Measurements from ENCODE around the gene BRSK2. TPM values are rescaled to one million over a fixed set of nuclear protein-coding genes. Genes with fewer than 3 reads are reported as not detected.

Gene BRSK2
- total RNA-seq, 4 donors from 2014 or later: 0.35 to 6.4 (median 0.40) TPM; not detected in 1

DNA sequence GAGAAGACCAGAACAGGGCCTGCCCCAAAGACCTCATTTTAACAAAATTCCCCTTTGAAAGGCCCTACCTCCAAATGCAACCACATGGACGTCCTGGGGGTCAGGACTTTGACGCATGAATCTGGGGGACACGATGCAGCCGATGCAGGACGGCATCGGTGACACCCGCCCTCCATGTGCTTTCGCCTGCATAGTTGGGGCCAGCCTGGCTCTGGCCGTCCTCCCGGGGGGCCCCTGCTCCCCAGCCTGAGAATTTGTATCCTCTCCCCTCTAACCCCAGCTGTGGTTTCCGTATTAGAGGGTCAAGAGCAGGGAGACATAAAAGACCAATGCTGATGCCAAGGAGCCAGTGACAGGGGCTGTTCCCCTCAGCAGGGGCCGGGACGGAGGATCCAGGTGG lies 18.4 kb upstream of the BRSK2 start:
- TF ChIP-seq POLR2A (IDR thresholded peaks at IDR 0.05): no peak
- TF ChIP-seq, protein P1, sequence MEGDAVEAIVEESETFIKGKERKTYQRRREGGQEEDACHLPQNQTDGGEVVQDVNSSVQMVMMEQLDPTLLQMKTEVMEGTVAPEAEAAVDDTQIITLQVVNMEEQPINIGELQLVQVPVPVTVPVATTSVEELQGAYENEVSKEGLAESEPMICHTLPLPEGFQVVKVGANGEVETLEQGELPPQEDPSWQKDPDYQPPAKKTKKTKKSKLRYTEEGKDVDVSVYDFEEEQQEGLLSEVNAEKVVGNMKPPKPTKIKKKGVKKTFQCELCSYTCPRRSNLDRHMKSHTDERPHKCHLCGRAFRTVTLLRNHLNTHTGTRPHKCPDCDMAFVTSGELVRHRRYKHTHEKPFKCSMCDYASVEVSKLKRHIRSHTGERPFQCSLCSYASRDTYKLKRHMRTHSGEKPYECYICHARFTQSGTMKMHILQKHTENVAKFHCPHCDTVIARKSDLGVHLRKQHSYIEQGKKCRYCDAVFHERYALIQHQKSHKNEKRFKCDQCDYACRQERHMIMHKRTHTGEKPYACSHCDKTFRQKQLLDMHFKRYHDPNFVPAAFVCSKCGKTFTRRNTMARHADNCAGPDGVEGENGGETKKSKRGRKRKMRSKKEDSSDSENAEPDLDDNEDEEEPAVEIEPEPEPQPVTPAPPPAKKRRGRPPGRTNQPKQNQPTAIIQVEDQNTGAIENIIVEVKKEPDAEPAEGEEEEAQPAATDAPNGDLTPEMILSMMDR (IDR thresholded peaks at IDR 0.05): no peak
- Histone ChIP-seq H3K27ac (no peak overlapping the region), H3K4me1 (no peaks in the 10 kb centered on the region), H3K4me3 (no peak overlapping the region), H3K27me3 (no peaks in the 10 kb centered on the region), H3K9me3 (peaks cover 0 to 8% (median 0%) of the 10 kb centered on the region in 4 donors), H3K36me3 (no peaks in the 10 kb centered on the region)
- no peak for DNase-seq

DNA sequence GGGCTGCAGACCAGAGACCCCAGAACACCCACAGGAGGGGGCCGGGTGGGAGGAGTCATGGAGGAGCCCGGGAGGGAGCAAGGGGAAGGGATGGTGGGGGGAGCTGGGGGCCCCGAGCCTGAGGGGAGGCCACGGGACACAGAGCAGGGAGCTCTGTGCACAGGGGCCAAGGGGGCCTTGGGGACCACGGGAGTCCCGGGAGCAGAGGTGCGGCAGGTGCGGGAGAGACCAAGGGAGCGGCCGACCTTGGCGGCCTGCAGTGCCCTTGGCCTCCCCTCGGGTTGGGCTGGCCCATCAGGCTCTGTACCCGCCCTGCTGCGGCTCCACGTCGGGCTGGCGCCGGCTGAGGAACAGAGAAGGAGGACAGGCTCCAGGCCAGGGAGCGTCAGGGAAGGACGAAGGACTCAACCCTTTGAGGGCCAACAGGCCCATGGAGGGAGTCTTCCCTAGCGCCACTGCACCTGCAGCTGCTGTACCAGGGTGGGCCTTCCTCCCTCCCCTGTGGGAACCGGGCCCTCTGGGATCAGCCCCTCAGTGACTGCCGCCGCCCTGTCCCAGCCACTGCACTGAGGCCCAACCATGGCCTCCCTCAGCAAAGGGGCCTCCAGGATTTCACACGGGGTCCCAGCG lies 17.8 kb upstream of the BRSK2 start:
- Histone ChIP-seq H3K9me3 (peaks cover 0 to 3% (median 0%) of the 10 kb centered on the region in 4 donors), H3K36me3 (no peaks in the 10 kb centered on the region), H3K4me1 (no peaks in the 10 kb centered on the region), H3K27ac (no peak overlapping the region), H3K27me3 (no peaks in the 10 kb centered on the region), H3K4me3 (no peak overlapping the region)
- no peak for DNase-seq
- TF ChIP-seq, protein P1 (IDR thresholded peaks at IDR 0.05): no peak
- TF ChIP-seq POLR2A (IDR thresholded peaks at IDR 0.05): no peak

GRCh38 chr11:1372660-1373059 lies 17.1 kb upstream of the BRSK2 start:
- no peaks in the 10 kb centered on the region for H3K9me3 ChIP-seq
- no peak for DNase-seq
- no peak overlapping the region for H3K27ac ChIP-seq
- H3K4me3 ChIP-seq: no peak overlapping the region
- no peaks in the 10 kb centered on the region for H3K36me3 ChIP-seq
- TF ChIP-seq, protein P1 (IDR thresholded peaks at IDR 0.05): no peak
- TF ChIP-seq POLR2A (IDR thresholded peaks at IDR 0.05): no peak
- H3K4me1 ChIP-seq: no peaks in the 10 kb centered on the region
- H3K27me3 ChIP-seq: no peaks in the 10 kb centered on the region

GRCh38 chr11:1373536-1374214 lies 16.1 kb upstream of the BRSK2 start:
- H3K36me3 ChIP-seq: no peaks in the 10 kb centered on the region
- peak in 1 of 3 donors; percentile 24 for DNase-seq
- H3K9me3 ChIP-seq: no peaks in the 10 kb centered on the region
- no peak overlapping the region for H3K27ac ChIP-seq
- H3K4me3 ChIP-seq: no peak overlapping the region
- no peaks in the 10 kb centered on the region for H3K27me3 ChIP-seq
- no peaks in the 10 kb centered on the region for H3K4me1 ChIP-seq
- TF ChIP-seq, protein P1 (IDR thresholded peaks at IDR 0.05): no peak
- TF ChIP-seq POLR2A (IDR thresholded peaks at IDR 0.05): no peak

GRCh38 chr11:1375161-1375954 lies 14.4 kb upstream of the BRSK2 start:
- no peaks in the 10 kb centered on the region for H3K4me1 ChIP-seq
- H3K9me3 ChIP-seq: no peaks in the 10 kb centered on the region
- DNase-seq: no peak
- H3K36me3 ChIP-seq: no peaks in the 10 kb centered on the region
- H3K27me3 ChIP-seq: no peaks in the 10 kb centered on the region
- TF ChIP-seq, protein P1 (IDR thresholded peaks at IDR 0.05): no peak
- TF ChIP-seq POLR2A (IDR thresholded peaks at IDR 0.05): no peak
- H3K4me3 ChIP-seq: no peak overlapping the region
- H3K27ac ChIP-seq: no peak overlapping the region

Measured in Peyer's patch (tissue), 4 donors.